HG02943 (cell line): ENCODE results near the gene HBE1.

ENCODE experiments used
- ATAC-seq: cut with Tn5 transposase; IDR thresholded peaks from one replicate; pipeline ENCODE4 v1.9.1; 2021; ENCODE audit warnings: mild to moderate bottlenecking, low read depth, moderate library complexity; ENCODE audit not compliant: unreplicated experiment

Gene HBE1

DNA sequence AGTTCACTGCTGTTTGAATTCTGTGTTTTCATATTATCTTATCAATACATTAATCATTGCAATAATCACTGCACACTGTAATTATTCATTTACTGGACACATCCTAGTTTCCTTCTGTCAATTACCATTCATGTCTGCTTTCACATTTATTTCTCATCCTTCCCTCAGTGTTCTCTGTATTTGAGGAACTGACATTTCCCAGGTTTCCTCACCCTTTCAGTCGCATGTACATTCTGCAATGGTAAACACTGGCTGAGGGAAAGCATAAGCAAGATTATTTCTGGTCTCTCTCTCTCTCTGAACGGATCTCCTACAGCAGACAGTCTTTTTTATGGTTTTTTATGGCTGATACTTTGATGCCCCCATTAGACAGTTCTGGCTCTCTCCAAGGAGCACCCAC, 31.3 kb downstream of the HBE1 start:
- no peak for ATAC-seq

DNA sequence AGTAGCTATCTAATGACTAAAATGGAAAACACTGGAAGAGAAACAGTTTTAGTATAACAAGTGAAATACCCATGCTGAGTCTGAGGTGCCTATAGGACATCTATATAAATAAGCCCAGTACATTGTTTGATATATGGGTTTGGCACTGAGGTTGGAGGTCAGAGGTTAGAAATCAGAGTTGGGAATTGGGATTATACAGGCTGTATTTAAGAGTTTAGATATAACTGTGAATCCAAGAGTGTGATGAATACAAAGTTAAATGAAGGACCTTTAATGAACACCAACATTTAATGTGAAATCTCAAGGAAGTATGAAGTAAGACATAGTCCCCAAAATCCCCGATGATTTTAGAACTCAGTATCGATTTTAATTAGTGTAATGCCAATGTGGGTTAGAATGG, 32.3 kb downstream of the HBE1 start:
- ATAC-seq = no peak

- no peak for ATAC-seq
These were observed 34.2 kb downstream of the HBE1 start for GRCh38 chr11:5235364-5236095.

DNA sequence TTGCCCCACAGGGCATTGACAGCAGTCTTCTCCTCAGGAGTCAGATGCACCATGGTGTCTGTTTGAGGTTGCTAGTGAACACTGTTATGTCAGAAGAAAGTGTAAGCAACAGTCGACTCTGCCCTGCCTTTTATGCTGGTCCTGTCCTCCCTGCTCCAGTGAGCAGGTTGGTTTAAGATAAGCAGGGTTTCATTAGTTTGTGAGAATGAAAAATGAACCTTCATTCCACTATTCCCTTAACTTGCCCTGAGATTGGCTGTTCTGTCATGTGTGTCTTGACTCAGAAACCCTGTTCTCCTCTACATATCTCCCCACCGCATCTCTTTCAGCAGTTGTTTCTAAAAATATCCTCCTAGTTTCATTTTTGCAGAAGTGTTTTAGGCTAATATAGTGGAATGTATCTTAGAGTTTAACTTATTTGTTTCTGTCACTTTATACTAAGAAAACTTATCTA, 35.3 kb downstream of the HBE1 start, which contains the start of gene HBD:
TSS of gene HBD (minus strand) at position 103 of the 454 bp plus-strand sequence. CDS start at position 53, 50 bp downstream.
- no peak for ATAC-seq

DNA sequence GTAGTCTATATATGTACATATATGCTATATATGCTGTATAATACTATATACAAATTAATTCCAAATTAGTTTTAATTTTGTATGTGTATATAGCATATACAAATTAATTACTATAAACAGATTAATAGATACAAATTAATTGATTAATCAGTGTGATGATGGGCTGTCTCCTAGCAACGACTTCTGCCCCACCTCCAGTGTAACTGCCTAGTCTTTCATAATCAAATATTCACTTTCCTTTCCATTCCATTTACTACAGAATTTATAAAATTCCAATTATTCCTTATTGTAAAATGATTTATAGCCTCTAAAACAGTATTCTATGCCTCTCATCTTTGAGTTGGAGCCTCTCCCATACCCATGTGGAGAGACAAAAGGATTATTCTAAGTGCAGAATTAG, 36.4 kb downstream of the HBE1 start:
- ATAC-seq = no peak

DNA sequence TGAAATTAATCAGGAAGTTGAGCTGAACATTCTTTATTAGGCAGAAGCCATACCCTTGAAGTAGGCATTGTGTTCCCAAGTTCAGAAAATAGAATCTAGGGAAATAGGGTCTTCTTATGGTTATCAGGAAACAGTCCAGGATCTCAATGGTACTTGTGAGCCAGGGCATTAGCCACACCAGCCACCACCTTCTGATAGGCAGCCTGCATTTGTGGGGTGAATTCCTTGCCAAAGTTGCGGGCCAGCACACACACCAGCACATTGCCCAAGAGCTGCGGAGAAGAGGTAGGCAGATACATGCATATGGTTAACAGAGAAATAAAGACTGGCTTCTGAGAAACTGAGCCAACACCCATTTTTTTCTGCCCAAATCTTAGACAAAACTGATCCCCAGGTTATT, 36.9 kb downstream of the HBE1 start:
- ATAC-seq = no peak

DNA sequence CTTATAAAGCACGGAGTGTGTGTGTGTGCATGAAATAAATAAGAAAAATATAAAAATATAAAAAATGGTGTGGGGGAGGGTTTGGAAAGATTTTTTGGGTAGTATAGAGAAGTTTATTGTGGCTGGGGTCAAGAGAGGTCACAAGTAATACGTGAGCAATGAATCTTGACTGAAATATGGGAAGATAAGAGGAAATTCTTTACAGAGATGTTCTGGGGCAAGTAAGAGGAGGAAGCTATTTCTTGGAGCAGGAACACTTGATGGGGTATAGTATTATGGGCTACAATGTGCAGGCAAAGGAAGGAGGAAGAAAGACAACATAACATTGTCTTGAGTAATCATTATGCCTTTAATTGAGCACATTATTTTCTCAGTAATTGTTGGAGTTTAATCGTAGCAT, 37.6 kb downstream of the HBE1 start:
- no peak for ATAC-seq

GRCh38 chr11:5231111-5231510, 38.6 kb downstream of the HBE1 start:
- ATAC-seq = no peak

DNA sequence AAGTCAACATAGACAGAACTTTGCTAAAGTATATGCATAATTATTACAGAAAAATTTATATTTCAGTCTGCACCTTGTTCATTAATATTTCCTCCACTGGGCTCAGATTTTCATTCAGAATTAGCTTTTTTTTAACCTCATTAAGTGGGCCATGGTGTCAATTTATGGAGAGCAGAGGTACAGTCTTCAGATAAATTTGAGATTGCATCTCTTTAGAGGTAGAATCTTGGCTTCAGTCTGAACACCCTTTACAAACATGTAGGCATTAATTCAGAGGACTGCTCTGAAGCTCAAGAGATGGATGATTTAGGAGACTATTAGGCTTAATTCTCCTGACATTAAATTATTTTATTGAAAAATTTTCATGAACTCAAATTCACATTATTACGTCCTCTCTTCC, 39.5 kb downstream of the HBE1 start:
- ATAC-seq = no peak

DNA sequence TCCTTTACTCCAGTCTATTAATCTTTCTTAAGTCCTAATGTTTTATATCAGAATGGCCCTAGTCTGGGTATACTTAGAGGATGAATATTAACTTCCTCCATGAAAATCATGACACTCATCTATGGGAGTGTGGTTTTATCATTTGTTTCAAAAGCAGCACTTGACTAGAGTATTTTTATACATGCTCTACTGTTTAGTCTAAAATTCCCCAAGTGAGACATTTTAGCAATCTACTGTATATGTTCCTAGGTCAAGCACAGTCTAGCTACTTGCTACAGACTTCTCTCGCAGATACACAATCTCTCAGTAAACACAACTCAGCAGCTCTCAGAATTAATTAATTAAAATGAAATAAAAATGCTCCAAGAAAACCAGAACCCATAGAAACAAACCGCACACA, 39.9 kb downstream of the HBE1 start:
- ATAC-seq = no peak

DNA sequence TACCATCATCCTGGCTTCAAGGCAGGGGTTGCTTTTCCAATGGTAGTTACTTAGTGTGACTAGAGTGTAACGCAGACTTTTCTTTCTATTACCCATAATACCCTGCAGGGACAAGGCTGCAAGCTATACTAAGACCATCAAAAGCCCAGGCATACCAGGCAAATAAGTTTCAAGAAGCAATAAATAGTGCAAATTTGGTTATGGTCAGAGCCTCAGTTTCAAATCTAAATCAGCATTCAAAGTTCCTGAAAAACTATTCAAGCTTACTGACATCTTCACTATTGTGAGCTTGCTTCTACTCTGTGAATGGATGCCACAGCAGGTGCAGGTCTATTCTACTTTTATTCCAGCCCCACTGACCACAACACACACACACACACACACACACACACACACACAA, 40.4 kb downstream of the HBE1 start:
- no peak for ATAC-seq

GRCh38 chr11:5228124-5228523, 41.6 kb downstream of the HBE1 start:
- ATAC-seq = no peak

GRCh38 chr11:5227681-5228080, 42.1 kb downstream of the HBE1 start:
- ATAC-seq = no peak

DNA sequence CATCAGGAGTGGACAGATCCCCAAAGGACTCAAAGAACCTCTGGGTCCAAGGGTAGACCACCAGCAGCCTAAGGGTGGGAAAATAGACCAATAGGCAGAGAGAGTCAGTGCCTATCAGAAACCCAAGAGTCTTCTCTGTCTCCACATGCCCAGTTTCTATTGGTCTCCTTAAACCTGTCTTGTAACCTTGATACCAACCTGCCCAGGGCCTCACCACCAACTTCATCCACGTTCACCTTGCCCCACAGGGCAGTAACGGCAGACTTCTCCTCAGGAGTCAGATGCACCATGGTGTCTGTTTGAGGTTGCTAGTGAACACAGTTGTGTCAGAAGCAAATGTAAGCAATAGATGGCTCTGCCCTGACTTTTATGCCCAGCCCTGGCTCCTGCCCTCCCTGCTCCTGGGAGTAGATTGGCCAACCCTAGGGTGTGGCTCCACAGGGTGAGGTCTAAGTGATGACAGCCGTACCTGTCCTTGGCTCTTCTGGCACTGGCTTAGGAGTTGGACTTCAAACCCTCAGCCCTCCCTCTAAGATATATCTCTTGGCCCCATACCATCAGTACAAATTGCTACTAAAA, 42.9 kb downstream of the HBE1 start, which contains the start of gene HBB:
TSS of gene HBB (minus strand) at position 340 of the 579 bp plus-strand sequence. CDS start at position 290, 50 bp downstream.
- no peak for ATAC-seq

- no peak for ATAC-seq
These were observed 44.3 kb downstream of the HBE1 start for GRCh38 chr11:5225480-5225871.

DNA sequence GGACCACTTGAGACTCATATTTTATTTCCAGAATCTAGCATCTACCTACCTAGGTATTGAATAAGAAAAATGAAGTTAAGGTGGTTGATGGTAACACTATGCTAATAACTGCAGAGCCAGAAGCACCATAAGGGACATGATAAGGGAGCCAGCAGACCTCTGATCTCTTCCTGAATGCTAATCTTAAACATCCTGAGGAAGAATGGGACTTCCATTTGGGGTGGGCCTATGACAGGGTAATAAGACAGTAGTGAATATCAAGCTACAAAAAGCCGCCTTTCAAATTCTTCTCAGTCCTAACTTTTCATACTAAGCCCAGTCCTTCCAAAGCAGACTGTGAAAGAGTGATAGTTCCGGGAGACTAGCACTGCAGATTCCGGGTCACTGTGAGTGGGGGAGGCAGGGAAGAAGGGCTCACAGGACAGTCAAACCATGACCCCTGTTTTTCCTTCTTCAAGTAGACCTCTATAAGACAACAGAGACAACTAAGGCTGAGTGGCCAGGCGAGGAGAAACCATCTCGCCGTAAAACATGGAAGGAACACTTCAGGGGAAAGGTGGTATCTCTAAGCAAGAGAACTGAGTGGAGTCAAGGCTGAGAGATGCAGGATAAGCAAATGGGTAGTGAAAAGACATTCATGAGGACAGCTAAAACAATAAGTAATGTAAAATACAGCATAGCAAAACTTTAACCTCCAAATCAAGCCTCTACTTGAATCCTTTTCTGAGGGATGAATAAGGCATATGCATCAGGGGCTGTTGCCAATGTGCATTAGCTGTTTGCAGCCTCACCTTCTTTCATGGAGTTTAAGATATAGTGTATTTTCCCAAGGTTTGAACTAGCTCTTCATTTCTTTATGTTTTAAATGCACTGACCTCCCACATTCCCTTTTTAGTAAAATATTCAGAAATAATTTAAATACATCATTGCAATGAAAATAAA, 44.9 kb downstream of the HBE1 start:
- no peak for ATAC-seq

DNA sequence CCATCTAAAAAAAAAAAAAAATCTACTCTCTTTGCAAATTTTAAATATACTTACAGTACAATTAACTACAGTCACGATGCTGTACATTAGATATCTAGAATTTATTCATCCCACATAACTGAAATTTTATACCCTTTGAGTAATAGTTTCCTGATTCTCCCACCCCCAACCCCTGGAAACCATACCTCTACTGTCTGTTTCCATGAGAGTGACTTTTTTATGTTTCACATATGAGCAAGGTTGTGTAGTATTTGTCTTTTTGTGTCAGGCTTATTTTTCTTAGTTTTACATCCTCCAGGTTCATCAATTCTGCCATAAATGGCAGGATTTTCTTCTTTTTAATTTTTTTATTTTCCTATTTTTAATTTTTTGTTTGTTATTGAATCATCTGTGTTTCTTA, 46.1 kb downstream of the HBE1 start:
- no peak for ATAC-seq

DNA sequence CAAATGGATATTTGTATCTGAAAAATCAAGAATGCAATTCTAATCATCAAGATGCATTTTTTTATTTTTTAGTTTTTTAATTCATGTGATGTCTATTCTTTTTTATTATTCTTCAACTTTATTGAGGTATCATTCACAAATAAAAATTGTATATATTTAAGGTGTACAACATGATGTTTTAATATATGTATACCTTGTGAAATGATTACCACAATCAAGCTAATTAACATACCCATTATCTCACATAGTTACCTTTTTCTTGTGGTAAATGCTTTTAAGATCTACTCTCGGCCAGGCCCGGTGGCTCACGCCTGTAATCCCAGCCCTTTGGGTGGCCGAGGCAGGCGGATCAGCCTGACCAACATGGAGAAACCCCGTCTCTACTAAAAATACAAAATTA, 46.6 kb downstream of the HBE1 start:
- ATAC-seq = no peak
